NCI-H2227 (cell line): ENCODE measurements around the gene RAPGEF5.
A peak's percentile ranks its signal among the peaks of the same experiment; 100 is the strongest.

Experiments
- DNase-seq: peaks from one replicate; lab custom pipeline; 2025; ENCODE audit not compliant: unreplicated experiment; lab: John Stamatoyannopoulos, UW

RAPGEF5 gene

DNA sequence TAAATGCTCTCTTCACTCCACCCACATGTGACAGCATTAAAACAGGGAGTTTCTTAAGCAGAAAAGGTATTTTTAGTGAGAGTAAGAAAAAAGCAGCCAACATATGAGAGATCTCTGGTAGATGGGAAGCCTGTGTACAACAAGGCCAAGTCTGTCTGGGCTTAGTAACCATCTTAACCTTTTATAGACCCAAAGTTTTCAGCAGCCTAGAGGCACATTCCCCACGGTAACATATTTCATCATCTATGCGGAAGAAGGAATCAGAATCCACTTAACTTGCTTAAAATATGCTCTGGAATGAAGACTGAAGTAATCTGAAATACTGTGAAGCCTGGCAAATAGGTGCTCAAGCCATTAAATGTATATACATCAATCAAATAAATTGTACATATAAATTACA is 127.8 kb downstream of the RAPGEF5 start:
- DNase-seq = no peak

DNA sequence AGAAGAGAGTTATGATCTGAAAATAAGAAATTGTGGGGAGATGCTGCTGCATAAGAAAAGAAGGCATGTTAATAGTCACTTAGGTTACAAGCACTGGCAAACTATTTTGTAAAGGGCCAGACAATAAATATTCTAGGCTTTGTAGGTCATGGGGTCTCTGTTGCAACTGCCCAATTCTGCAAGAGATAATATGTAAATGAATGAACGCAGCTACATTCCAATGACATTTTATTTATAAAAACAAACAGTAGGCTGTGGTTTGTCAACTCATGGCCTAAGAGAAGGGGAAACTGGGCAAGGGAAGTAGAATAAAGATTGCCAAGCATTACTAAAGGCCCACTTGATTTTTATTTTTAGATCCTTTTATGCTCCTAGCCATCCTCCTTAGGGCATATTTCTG is 133.1 kb downstream of the RAPGEF5 start:
- no peak for DNase-seq

DNA sequence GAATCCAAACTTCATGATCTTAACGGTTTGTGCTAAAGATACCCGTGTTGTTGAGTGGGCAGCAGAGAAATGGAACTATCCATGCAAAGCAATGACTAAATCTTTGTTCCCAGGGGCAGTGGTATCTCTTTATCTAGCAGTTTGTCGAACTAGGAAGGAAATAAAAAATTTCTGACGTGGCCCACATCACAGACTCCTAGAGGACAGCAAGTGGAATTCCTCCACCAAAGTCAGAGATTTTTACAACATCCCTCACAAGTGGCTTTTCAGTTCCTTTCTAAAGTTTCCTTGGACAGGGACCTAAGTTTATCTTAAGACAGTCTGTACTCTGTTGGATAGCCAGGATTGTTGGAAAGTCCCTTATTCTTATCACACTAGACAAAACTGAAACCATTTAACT is 136.0 kb downstream of the RAPGEF5 start:
- DNase-seq = no peak

DNA sequence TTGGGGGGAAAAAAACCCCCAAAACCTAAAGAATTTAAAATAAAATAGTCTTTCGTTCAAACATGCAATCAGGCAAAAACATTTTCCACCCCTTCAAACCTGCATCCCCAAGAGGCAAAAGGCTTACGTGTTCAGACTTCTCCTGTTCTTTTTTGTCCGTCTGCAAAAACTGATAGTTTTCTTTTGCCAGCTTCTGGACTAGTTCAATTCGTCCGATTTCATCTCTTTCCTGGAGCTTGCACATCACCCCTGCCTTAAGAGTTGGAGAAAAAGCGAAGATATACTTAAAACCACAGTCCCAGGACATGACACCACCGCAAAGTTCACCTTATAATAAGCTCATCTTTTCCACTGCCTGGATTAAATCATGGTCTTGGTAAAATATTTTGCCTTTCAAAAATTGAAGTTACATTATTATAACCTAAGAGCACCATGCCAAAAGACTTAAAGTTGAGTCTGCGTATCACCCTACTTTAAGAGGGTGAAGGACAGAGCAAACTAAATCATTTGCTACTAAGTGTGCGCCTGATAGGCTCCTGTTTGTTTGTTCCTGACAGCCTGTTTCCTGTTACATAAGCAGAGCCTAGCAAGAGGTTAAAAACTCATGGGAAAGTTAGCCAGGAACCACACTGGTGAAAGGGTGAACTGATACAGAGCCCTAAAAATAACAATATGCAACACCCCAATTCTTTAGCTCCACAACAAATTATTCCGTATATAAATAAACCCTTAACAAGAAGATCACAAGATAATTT is 137.0 kb downstream of the RAPGEF5 start:
- DNase-seq = no peak

DNA sequence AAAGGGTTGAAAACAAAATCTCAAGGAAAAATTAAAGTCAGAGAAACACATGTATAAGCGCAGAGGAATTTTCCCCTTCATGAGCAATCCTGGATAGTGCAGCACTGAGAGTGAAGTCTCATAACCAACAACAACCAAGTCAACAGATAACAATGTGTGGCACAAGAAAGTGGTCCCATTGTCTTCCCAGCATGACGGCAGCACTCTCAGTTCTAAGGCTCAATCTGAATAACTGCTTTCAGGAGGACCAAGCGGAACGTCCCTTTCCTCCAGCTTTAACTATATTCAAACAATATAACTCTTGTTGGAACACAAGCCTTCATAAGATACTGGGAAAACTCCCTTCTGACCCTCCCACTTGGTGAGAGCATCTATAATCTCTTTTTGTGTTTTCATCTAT is 137.9 kb downstream of the RAPGEF5 start:
- DNase-seq = no peak

DNA sequence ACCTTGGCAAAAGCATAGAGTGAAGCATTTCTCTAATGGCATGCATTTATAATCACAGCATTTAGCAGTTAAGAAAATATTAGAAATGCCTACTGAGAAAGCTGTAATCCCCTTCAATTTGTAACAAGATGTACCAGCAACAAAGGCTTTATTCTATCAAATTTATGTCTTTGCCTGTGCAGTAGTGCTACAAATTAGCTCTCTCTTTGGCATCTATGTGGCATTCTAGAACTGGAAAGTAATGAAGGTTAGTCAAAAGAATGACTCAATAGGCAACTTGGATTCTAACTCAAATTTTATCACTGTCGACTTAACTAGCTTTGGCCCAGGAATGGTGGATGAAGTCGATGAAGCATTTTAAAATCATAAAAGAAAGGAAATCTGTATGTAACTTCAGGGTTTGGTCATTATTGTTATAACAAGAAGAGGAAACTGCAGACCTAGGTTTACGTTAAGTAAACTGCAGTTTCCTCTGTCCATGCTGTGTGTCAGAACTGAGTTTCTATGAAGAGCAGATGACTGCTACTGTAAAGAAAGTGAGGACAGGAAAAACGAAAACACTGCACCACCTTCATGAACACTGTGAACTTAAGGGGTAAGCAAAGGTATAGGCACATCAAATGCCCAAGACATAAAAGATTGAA is 140.0 kb downstream of the RAPGEF5 start:
- no peak for DNase-seq

DNA sequence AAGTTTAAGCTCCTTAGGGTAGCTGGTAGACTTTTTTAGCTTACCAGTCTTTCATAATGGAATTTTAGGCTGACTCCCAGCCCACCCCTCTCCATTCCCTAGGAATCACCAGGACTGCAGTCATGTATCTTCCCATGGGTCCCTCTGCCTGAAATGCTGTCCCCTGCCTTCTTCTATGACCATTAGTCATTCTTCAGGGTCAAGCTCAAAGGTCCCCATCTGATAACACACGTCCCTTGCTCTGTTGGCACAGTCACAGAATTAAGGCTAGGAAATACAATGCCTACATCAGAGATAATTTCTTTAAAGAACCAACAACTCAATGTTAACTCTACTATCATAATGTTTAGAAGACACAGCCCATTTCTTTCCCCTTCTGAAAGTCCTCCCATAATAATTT is 140.6 kb downstream of the RAPGEF5 start:
- DNase-seq = no peak

DNA sequence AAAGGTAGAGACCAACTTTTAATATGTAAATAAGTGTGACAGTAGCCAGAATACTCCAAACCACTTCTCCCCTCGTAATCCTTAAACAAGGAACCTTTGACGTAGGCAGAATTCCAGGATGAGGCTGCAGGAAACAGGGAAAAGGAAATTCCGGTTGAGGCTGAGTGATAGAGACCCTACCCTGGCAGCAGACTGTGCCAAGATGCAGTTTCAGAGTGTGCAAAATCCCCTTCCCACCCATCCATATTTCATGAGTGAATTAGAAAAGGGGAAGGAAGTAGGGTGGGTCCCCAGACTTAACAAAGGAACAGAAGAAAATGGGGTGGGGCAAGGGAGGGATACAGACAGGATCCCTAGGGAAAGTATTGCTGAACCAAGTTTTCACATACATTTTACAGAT is 143.0 kb downstream of the RAPGEF5 start:
- DNase-seq = no peak

DNA sequence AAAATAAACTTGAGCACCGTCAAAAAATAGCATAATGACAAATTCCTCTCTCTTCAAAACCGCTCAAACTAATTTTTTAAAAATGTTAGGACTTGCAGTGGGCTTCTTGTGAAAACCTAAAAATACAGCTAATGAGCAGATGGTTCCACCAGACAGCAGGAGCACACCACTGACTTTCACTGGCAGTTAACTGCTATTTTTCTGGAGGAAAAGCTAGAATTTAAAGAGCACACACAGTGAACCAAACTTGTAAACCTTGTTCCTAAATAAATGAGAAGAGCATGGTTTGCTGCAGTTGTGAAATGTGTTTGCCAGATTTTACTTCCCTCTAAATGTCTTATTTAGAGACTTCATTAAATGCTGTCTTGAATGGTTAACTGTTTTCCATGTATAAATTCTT is 143.9 kb downstream of the RAPGEF5 start:
- DNase-seq = no peak

DNA sequence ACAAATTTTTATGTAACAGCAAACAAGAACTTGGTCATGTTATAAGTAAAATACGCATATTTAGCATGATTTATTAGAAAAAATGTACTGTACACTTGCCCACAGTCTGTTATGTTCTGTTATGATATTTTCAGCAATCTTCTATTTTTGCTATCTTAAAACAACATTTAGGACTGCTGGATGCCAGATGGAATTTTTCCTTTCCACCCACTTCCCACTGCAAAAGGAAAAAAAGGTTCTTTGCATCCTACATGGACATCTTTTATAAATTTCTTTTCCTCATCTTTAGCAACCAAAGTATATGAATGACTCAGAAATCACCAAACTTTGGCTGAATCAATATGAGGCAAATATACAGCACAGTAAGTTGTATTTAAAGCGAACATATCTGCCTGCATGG is 146.0 kb downstream of the RAPGEF5 start:
- DNase-seq = no peak

DNA sequence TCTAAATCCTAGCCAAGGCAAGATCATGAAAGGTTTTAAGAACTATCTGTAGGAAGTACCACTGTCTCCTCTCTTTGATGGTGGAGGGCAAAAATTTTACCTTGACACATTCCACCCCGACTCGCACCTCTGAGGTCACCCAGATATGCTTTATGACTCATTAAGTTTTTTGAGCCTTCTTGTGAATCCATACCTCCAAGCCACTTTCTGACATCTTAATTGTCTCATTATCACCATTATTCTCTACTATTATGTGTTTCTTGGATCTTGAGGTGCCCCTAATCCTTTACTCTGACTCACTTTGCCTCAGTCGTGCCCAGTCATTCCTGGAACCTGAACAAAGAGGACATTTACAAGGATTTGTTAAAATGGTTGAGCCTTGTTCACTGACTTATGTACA is 146.6 kb downstream of the RAPGEF5 start:
- no peak for DNase-seq

DNA sequence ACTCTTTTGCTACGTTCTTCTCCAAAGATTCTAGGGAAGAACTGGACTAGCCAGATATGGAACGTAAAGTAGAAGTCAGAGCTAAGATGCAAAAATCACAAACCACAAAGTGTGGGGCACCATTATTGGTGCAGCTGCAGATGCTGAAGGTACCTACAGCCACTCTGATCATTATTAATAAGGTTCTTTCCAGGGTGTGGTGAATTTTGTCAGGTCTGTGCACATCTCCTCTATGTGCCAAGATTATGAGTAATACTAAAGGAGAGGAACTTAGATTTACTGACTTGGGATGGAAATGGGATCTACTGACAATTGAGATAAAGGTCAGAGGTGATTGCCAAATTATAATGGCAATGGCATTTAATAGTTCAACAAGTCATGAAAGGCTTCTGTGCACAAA is 148.2 kb downstream of the RAPGEF5 start:
- DNase-seq = no peak

DNA sequence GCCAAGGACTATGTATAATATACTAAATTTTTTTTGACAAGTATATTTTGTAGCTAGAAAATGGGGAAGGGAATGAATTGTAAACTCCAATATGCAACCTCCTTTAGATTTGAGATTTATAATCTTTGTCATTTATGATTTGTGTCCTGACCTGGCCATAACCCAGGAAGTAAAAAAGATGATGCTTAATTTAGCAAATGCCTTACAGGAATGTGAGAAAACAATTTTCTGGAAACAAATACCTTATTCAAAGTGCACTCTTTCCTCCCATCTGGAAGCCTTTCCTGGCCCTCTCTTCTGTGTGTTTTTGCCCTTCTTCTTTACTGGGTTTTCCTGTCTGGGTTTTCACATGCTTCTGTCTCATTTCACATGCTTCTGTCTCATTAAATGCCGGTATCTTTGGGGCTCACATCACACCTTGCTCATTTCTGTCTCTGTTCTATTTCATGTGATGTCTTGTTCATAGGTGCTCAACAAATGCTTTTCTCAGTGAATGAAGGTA is 149.2 kb downstream of the RAPGEF5 start:
- DNase-seq = no peak

DNA sequence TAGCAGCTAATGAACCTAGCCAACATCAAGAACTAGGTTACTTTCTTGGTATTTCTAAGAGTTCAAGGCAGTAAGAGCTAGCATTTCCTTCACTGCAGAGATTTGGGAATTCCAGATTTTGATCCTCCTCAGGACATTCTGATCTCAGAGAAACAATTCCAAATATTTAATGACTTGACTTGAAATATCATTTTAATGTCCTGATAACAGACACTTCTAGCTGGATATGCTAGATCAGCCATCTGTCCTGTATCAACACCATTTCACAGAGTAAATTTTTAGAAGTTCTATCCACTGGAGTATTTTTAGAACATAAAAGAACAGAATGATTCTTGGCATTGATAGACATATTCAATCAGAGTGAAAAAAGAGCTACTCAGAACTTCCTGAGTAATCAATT is 151.3 kb downstream of the RAPGEF5 start:
- no peak for DNase-seq

DNA sequence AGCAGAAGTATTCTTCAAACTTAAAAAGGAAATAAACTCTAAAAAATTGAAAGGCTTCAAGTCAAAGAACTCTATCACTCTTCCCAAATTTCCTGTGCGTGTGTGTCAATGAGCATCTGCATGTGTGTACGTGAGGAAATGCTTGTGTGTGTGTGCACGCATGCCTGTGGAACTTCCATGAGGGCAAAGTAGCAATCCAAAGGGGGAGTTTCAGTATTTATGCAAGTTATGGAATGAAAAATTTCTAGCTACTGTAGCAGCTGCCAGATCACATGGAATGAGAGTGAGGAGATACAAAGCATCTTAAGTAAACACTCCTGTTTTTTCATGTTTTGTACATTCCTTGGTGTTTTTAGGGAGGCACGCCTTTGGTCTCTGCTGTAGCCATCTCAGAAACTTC is 152.6 kb downstream of the RAPGEF5 start:
- no peak for DNase-seq

DNA sequence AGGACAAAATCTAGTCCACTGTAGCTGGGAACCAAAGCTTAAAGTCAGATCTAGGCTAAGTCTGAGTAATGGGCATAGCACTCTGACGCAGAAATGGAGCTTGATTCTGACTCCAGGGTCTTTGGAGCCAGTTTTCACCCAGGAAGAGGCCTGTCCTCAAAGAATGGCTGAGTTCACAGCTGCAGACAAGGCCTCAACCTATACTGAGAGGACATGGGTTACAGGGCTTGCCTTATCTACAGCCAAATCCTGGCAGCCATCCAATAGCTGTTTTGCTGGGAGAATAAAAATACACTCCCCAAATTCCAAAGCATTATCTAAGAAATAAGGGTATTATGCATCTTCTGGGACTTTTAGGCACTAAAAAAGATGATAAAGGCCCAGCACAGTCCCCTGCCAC is 154.8 kb downstream of the RAPGEF5 start:
- DNase-seq = no peak

DNA sequence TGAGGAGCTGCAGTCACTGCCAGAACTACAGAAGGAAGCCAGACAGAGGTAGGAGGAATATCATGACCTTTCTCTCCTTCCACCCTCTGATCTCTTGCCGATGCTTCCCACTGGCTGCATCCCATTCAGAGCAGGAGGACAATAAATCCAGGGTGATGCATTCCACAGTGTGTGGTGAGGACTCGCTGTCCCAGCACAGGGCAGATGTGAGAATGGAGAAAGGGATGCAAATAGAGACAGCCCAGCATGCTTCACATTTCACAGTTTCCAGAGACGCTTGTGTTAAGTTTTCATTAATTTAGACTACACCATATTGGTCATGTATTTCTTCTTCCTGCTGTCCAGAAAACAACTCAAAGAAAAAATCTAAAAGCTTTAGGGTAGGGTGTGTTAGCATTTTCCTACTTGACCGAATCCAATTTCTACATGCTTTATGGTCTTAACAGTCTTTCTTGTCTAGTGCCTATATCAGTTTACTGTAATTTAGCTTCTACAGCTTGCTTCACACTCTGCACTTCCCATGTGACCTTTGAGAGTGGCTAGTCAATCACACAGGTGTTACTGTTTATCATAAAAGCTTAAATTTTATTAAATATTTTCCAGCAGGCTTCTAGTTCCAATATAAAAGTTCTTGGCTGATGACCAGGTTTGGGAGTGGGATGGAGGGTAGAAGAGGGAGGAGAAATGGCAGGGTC is 155.6 kb downstream of the RAPGEF5 start:
- no peak for DNase-seq

DNA sequence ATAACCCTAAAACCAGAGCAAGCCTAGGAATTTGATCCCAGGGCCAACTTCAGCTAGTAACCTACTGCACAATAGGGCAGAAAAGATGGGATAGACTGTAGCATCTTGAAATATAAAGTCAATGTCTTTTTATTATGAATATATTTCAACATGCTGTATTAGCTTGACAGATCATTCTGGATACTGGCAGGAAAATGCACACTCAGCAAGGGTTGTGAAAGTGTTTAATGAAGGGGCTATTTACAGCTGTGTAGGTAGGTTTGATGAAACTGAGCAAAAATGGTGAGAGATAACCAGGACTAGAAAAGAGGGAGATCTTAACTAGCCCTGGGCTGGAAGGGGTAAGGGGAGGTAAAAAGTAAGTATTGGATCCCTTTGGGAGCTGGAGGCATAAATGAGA is 156.2 kb downstream of the RAPGEF5 start:
- no peak for DNase-seq

DNA sequence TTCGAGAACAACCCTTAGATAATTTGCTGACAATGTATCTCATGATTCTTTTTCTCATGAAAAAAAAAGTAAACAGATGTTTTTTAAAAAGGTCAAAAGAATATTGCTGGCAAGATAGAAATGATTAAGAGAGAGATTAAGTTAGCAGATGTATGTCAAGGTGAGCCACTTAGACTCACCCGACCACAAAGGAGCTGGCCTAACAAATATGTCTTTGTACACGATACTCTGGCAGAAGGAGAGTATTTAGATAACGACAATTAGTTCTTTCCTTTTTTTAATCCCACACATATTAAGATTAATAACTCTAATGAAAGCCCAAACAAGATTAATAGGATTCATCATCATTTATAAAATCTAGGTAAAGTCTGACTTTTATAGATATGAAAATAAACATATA is 156.7 kb downstream of the RAPGEF5 start:
- no peak for DNase-seq

DNA sequence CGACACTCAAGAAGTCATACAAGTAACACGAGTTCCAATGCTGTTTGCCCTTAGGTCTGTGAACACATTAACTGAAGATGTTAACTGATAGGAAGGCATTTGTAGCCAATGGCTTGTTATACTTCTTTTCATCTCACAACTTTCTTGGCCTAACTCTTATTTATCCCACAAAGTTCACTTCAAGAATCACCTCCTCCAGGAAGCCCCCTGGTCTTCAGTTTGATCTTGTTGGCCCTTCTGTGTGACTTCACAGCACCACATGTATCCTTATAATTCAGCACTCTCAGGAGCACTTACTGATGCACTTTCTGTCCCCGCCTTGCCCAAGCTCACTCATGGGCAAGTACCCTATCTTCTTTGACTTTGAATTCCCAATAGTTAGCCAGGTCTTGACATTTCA is 159.6 kb downstream of the RAPGEF5 start:
- no peak for DNase-seq

DNA sequence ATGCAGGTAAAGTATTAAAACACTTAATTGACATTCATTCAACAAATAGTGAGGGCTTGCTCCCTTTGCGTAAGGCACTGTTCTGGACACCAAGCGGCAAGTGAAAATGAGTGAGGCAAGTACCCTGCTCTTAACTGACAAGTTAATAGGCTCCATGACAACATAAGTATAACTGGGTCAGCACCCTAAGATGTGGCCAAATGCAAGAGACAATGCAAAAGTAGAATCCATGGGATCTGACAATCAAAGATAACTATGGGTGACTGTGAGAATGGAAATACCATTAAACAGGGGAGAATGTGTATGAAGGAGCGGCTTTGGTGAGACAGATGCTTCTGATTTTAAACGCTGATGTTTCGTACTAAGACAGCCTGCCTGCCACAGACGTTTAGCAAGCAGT is 160.5 kb downstream of the RAPGEF5 start:
- peak; percentile 73 for DNase-seq
